HEK293 (cell line): Measurements from ENCODE around the gene KLRD1.
"Not testable (repeated sequence)": the region's sequence is repeated elsewhere in the genome, so short reads cannot be mapped to it uniquely, and the experiment has no call there.

Experiments
- CTCF ChIA-PET: fragments of 350-600 bp; formaldehyde crosslinking; extraction: SDS; loops from one replicate; lab custom pipeline; 2021; ENCODE audit warnings: antibody characterized with exemption; lab: Yijun Ruan, JAX
- POLR2A ChIA-PET: fragments of 300-600 bp; formaldehyde crosslinking; extraction: SDS; loops from one replicate; lab custom pipeline; 2020; ENCODE audit warnings: antibody characterized with exemption, inconsistent platforms; lab: Yijun Ruan, JAX
- H3K27ac ChIP-seq: fragments of 200-500 bp; sonication (Bioruptor generic); 2 replicates; pipeline ENCODE4 v1.5.1; 2014; ENCODE audit warnings: low read depth, low read length, control low read depth, inconsistent platforms; ENCODE audit errors: extremely low read depth
- H3K36me3 ChIP-seq, 2 experiments: fragments of 200-500 bp in 1 of 2; sonication (Bioruptor generic) in 1 of 2; 1 replicate in 1 of 2; 2 replicates in 1 of 2; pipeline ENCODE4 v1.5.1; 2014 to 2017; ENCODE audit warnings: inconsistent platforms in 2 of 2, low read length in 2 of 2; ENCODE audit not compliant: control insufficient read depth in 2 of 2, insufficient read depth in 1 of 2
- H3K4me1 ChIP-seq: fragments of 200-500 bp; sonication (Bioruptor generic); 2 replicates; pipeline ENCODE4 v1.5.1; 2014; ENCODE audit warnings: mild to moderate bottlenecking, low read length, inconsistent platforms; ENCODE audit not compliant: control insufficient read depth, insufficient read depth
- H3K4me3 ChIP-seq: 2 replicates; pipeline ENCODE4 v1.5.1; 2011; ENCODE audit warnings: low read depth, mild to moderate bottlenecking, control low read depth, low read length, moderate library complexity
- H3K9me3 ChIP-seq: fragments of 200-500 bp; sonication (Bioruptor generic); 2 replicates; pipeline ENCODE4 v1.5.1; 2014; ENCODE audit warnings: low read depth, low read length, inconsistent platforms; ENCODE audit not compliant: control insufficient read depth, insufficient read depth
- GLI2 ChIP-seq: fragments of 450-650 bp; formaldehyde crosslinking; IDR thresholded peaks from 2 replicates; pipeline ENCODE4; 2017; ENCODE audit warnings: missing biosample characterization, missing genetic modification characterization, low read depth, borderline replicate concordance
- RBAK ChIP-seq: fragments of 450-650 bp; formaldehyde crosslinking; IDR thresholded peaks from 2 replicates; pipeline ENCODE4 v1.5.1; 2016; ENCODE audit warnings: missing biosample characterization, missing genetic modification characterization
- TSHZ1 ChIP-seq: fragments of 450-650 bp; formaldehyde crosslinking; IDR thresholded peaks from 2 replicates; pipeline ENCODE4 v1.5.1; 2016; ENCODE audit warnings: missing biosample characterization, missing genetic modification characterization, borderline replicate concordance
- ZIC2 ChIP-seq: fragments of 450-650 bp; formaldehyde crosslinking; IDR thresholded peaks from 2 replicates; pipeline ENCODE4 v1.5.1; 2016; ENCODE audit warnings: missing biosample characterization, missing genetic modification characterization
- ZNF140 ChIP-seq: fragments of 450-650 bp; formaldehyde crosslinking; IDR thresholded peaks from 2 replicates; pipeline ENCODE4 v1.5.1; 2016; ENCODE audit warnings: missing biosample characterization, missing genetic modification characterization
- ZNF16 ChIP-seq: fragments of 450-650 bp; formaldehyde crosslinking; IDR thresholded peaks from 2 replicates; pipeline ENCODE4 v1.5.1; 2016; ENCODE audit warnings: low read depth, missing biosample characterization, missing genetic modification characterization
- ZNF2 ChIP-seq: fragments of 450-650 bp; formaldehyde crosslinking; IDR thresholded peaks from 2 replicates; pipeline ENCODE4 v1.5.1; 2016; ENCODE audit warnings: missing biosample characterization, missing genetic modification characterization
- ZNF221 ChIP-seq: fragments of 450-650 bp; formaldehyde crosslinking; IDR thresholded peaks from 2 replicates; pipeline ENCODE4 v1.5.1; 2017; ENCODE audit warnings: missing biosample characterization, missing genetic modification characterization, borderline replicate concordance
- ZNF324 ChIP-seq: fragments of 450-650 bp; formaldehyde crosslinking; IDR thresholded peaks from 2 replicates; pipeline ENCODE4 v1.5.1; 2016; ENCODE audit warnings: missing biosample characterization, missing genetic modification characterization
- ZNF510 ChIP-seq: fragments of 450-650 bp; formaldehyde crosslinking; IDR thresholded peaks from 2 replicates; pipeline ENCODE4 v1.5.1; 2018; ENCODE audit warnings: mild to moderate bottlenecking, missing genetic modification characterization, missing biosample characterization; ENCODE audit not compliant: insufficient replicate concordance
- ZNF560 ChIP-seq: fragments of 450-650 bp; formaldehyde crosslinking; IDR thresholded peaks from 2 replicates; pipeline ENCODE4 v1.5.1; 2017; ENCODE audit warnings: missing biosample characterization, missing genetic modification characterization, borderline replicate concordance
- ZNF600 ChIP-seq: fragments of 450-650 bp; formaldehyde crosslinking; IDR thresholded peaks from 2 replicates; pipeline ENCODE4 v1.5.1; 2016; ENCODE audit warnings: missing biosample characterization, missing genetic modification characterization
- ZNF677 ChIP-seq: fragments of 450-650 bp; IDR thresholded peaks from 2 replicates; pipeline ENCODE4 v1.5.0; 2018; ENCODE audit warnings: missing biosample characterization, mild to moderate bottlenecking, missing genetic modification characterization, moderate library complexity
- ZSCAN23 ChIP-seq: fragments of 450-650 bp; formaldehyde crosslinking; IDR thresholded peaks from 2 replicates; pipeline ENCODE4 v1.5.1; 2016; ENCODE audit warnings: missing biosample characterization, missing genetic modification characterization
- TF ChIP-seq, protein P1 (sequence below): fragments of 450-650 bp; formaldehyde crosslinking; IDR thresholded peaks from 2 replicates; pipeline ENCODE4 v1.5.1; 2016; ENCODE audit warnings: missing biosample characterization, missing genetic modification characterization

KLRD1 gene

DNA sequence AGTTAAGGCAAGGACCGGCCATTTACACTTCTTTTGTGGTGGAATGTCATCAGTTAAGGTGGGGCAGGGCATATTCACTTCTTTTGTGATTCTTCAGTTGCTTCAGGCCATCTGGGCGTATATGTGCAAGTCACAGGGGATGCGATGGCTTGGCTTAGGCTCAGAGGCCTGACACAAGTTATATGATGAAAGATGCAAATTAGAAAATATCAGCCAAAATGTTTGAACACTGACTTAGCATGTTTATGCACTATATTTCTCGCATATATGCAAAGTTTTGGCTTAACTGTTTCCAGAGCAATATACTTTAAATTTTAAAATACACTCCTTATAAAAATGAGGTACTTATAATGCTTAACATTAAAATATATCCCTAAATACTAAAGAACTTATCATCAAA lies 30.8 kb downstream of the KLRD1 start:
- H3K4me3 ChIP-seq, H3K4me1 ChIP-seq, H3K27ac ChIP-seq, H3K9me3 ChIP-seq, CTCF ChIA-PET, H3K36me3 ChIP-seq: not testable (repeated sequence)
- POLR2A ChIA-PET: interaction anchor here (0.7 kb wide), 1 partner anchor 174 kb away, joined by 4 read pairs; no protein-coding TSS in a partner anchor

DNA sequence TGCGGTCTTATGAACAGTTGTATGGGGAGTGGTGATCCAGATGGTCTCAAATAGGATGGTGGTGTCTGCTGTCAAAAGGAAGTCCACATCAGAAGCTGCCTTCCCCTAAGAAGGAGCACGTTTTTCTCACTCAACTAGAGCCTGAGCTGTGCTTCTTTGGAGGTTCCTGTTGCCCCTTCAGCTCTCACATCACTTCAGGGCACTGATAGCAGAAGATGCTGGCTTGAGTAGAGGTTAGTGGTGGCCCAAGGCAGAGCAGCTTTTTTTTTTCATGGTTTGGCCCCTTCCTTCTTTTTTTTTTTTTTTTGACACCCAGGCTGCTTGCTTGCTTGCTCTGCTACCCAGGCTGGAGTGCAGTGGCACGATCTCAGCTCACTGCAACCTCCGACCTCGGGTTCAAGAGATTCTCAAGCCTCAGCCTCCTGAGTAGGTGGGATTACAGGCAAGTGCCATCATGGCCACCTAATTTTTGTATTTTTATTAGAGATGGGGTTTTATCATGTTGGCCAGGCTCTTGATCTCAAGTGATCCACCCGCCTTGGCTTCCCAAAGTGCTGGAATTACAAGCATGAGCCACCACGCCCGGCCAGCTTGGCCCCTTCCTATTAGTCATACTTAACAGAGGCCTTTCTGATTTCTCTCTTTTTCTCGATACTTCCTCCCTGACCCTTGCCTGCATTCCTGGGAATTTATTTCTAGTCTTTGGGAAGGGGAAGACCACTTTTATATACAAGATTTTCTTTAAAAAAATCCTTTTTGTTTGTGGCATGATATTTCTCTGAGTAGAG lies 31.6 kb downstream of the KLRD1 start:
- no peaks in the 10 kb centered on the region for H3K9me3 ChIP-seq
- H3K4me1 ChIP-seq: no peaks in the 10 kb centered on the region
- no peaks in the 10 kb centered on the region for H3K36me3 ChIP-seq
- CTCF ChIA-PET: interaction anchor here (0.6 to 2.1 kb wide), 2 partner anchors 8 to 222 kb away, joined by 3 to 10 read pairs; no protein-coding TSS in a partner anchor
- no peak overlapping the region for H3K4me3 ChIP-seq
- TF ChIP-seq ZNF16 (no peak), ZNF677 (tag by site-specific recombination) (no peak), ZNF324 (tag by site-specific recombination) (no peak), ZNF600 (no peak), GLI2 (tag by site-specific recombination) (no peak), ZNF510 (tag by site-specific recombination) (no peak), ZNF221 (tag by site-specific recombination) (no peak), TSHZ1 (tag by site-specific recombination) (no peak), ZNF560 (tag by site-specific recombination) (no peak), ZNF2 (tag by site-specific recombination) (no peak), RBAK (no peak), ZNF140 (tag by site-specific recombination) (no peak), ZSCAN23 (tag by site-specific recombination) (no peak), ZIC2 (tag by site-specific recombination) (no peak)
- TF ChIP-seq, protein P1, sequence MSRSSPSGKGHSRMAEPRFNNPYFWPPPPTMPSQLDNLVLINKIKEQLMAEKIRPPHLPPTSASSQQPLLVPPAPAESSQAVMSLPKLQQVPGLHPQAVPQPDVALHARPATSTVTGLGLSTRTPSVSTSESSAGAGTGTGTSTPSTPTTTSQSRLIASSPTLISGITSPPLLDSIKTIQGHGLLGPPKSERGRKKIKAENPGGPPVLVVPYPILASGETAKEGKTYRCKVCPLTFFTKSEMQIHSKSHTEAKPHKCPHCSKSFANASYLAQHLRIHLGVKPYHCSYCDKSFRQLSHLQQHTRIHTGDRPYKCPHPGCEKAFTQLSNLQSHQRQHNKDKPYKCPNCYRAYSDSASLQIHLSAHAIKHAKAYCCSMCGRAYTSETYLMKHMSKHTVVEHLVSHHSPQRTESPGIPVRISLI (tag by site-specific recombination): no peak
- no peak overlapping the region for H3K27ac ChIP-seq
- POLR2A ChIA-PET: interaction anchor here (0.7 kb wide), 1 partner anchor 173 kb away, joined by 4 read pairs; no protein-coding TSS in a partner anchor

DNA sequence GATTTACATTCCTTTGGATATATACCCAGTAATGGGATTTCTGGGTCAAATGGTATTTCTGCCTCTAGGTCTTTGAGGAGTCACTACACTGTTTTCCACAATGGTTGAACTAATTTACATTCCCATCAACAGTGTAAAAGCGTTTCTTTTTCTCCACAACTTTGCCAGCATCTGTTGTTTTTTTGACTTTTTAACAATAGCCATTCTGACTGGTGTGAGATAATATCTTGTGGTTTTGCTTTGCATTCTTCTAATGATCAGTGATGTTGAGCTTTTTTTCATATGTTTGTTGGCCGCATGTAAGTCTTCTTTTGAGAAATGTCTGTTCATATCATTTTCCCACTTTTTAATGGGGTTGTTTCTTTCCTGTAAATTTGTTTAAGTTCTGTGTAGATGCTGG lies 33.3 kb downstream of the KLRD1 start:
- H3K36me3 ChIP-seq, H3K4me1 ChIP-seq, H3K27ac ChIP-seq, H3K9me3 ChIP-seq, POLR2A ChIA-PET, H3K4me3 ChIP-seq: not testable (repeated sequence)
- CTCF ChIA-PET: interaction anchor here (1.0 to 2.1 kb wide), 2 partner anchors 9 to 22 kb away, joined by 4 to 10 read pairs; no protein-coding TSS in a partner anchor
